H9 (cell line): ENCODE measurements around the gene CHIT1. TPM values are rescaled to one million over a fixed set of nuclear protein-coding genes. Genes with fewer than 3 reads are reported as not detected.

ENCODE experiments used
- DNase-seq: peaks from one replicate; pipeline ENCODE4 v3.0.0-alpha.2; 2017
- H2AFZ ChIP-seq: one replicate; pipeline ENCODE4 v1.6.1; 2013; ENCODE audit warnings: mild to moderate bottlenecking, low read length, control low read depth, moderate library complexity
- H2AK5ac ChIP-seq: 2 replicates; pipeline ENCODE4 v1.6.1; 2013; ENCODE audit warnings: low read length, control low read depth, mixed read lengths; ENCODE audit not compliant: insufficient read length
- H2BK120ac ChIP-seq: one replicate; pipeline ENCODE4 v1.6.1; 2013; ENCODE audit warnings: low read depth, mild to moderate bottlenecking, low read length, control low read depth, inconsistent platforms; ENCODE audit not compliant: poor library complexity, severe bottlenecking
- H2BK12ac ChIP-seq: 2 replicates; pipeline ENCODE4 v1.6.1; 2013; ENCODE audit warnings: low read length, control low read depth, mixed read lengths, low read depth; ENCODE audit not compliant: insufficient read length
- H2BK15ac ChIP-seq: 2 replicates; pipeline ENCODE4 v1.6.1; 2013; ENCODE audit warnings: low read depth, low read length, control low read depth
- H2BK20ac ChIP-seq: one replicate; pipeline ENCODE4 v1.6.1; 2013; ENCODE audit warnings: low read depth, mild to moderate bottlenecking, low read length, control low read depth, inconsistent platforms; ENCODE audit not compliant: poor library complexity, severe bottlenecking
- H2BK5ac ChIP-seq: 2 replicates; pipeline ENCODE4 v1.6.1; 2013; ENCODE audit warnings: low read length, control low read depth, mixed read lengths; ENCODE audit not compliant: insufficient read length
- H3K14ac ChIP-seq: 2 replicates; pipeline ENCODE4 v1.6.1; 2013; ENCODE audit warnings: low read length, control low read depth; ENCODE audit not compliant: insufficient read depth
- H3K18ac ChIP-seq: 2 replicates; pipeline ENCODE4 v1.6.1; 2013; ENCODE audit warnings: low read depth, mild to moderate bottlenecking, mixed read lengths, low read length, control low read depth; ENCODE audit not compliant: insufficient read length
- H3K23ac ChIP-seq: 2 replicates; pipeline ENCODE4 v1.6.1; 2013; ENCODE audit warnings: low read length, control low read depth, mixed read lengths, low read depth; ENCODE audit not compliant: insufficient read length
- H3K23me2 ChIP-seq: 2 replicates; pipeline ENCODE4 v1.6.1; 2013; ENCODE audit warnings: low read depth, mild to moderate bottlenecking, mixed read lengths, low read length, control low read depth; ENCODE audit not compliant: insufficient read length, poor library complexity, severe bottlenecking
- H3K27ac ChIP-seq: 2 replicates; pipeline ENCODE4 v1.5.1; 2013; ENCODE audit warnings: low read length, control low read depth, mixed read lengths, low read depth; ENCODE audit not compliant: insufficient read length
- H3K27me3 ChIP-seq: 2 replicates; pipeline ENCODE4 v1.6.1; 2013; ENCODE audit warnings: low read length, control low read depth, inconsistent platforms; ENCODE audit not compliant: insufficient read depth
- H3K4ac ChIP-seq: 2 replicates; pipeline ENCODE4 v1.6.1; 2013; ENCODE audit warnings: low read depth, mild to moderate bottlenecking, control low read depth, inconsistent platforms, low read length, moderate library complexity
- H3K4me1 ChIP-seq: 2 replicates; pipeline ENCODE4 v1.6.1; 2013; ENCODE audit warnings: low read length, control low read depth, inconsistent platforms; ENCODE audit not compliant: insufficient read depth
- H3K4me2 ChIP-seq: 2 replicates; pipeline ENCODE4 v1.6.1; 2013; ENCODE audit warnings: low read length, control low read depth, mixed read lengths; ENCODE audit not compliant: insufficient read length, insufficient read depth
- H3K56ac ChIP-seq: 2 replicates; pipeline ENCODE4 v1.6.1; 2013; ENCODE audit warnings: low read depth, mild to moderate bottlenecking, mixed read lengths, low read length, control low read depth; ENCODE audit not compliant: insufficient read length
- H3K79me1 ChIP-seq: 2 replicates; pipeline ENCODE4 v1.6.1; 2013; ENCODE audit warnings: low read depth, mild to moderate bottlenecking, moderate library complexity, low read length, control low read depth, inconsistent platforms; ENCODE audit not compliant: insufficient read depth, poor library complexity, severe bottlenecking
- H3K79me2 ChIP-seq: 2 replicates; pipeline ENCODE4 v1.6.1; 2013; ENCODE audit warnings: low read length, control low read depth, inconsistent platforms; ENCODE audit not compliant: insufficient read depth
- H3K9ac ChIP-seq: 2 replicates; pipeline ENCODE4 v1.6.1; 2013; ENCODE audit warnings: low read length, control low read depth, mixed read lengths; ENCODE audit not compliant: insufficient read length; ENCODE audit errors: extremely low read depth
- H3K9me3 ChIP-seq: one replicate; pipeline ENCODE4 v1.6.1; 2013; ENCODE audit warnings: low read depth, low read length, inconsistent platforms; ENCODE audit not compliant: control insufficient read depth
- H3T11ph ChIP-seq: one replicate; pipeline ENCODE4 v1.6.1; 2013; ENCODE audit warnings: mild to moderate bottlenecking, low read length, control low read depth, inconsistent platforms
- H4K20me1 ChIP-seq: one replicate; pipeline ENCODE4 v1.6.1; 2013; ENCODE audit not compliant: control insufficient read depth, insufficient read length, insufficient read depth
- H4K5ac ChIP-seq: 2 replicates; pipeline ENCODE4 v1.6.1; 2013; ENCODE audit warnings: low read depth, mild to moderate bottlenecking, mixed read lengths, low read length, control low read depth; ENCODE audit not compliant: insufficient read length
- H4K8ac ChIP-seq: replicated peaks from 2 replicates; pipeline ENCODE4 v1.6.1; 2013; ENCODE audit warnings: low read length, control low read depth, mixed read lengths, low read depth; ENCODE audit not compliant: insufficient read length
- H4K91ac ChIP-seq: 2 replicates; pipeline ENCODE4 v1.6.1; 2013; ENCODE audit warnings: low read depth, mild to moderate bottlenecking, moderate library complexity, mixed read lengths, low read length, control low read depth; ENCODE audit not compliant: insufficient read length
- H3K27ac Mint-ChIP-seq, 3 experiments: 2 replicates in 2 of 3; 3 replicates in 1 of 3; pipeline ENCODE4 v1.8.0; 2020 to 2021; ENCODE audit warnings: mixed read lengths in 3 of 3, mild to moderate bottlenecking in 1 of 3, moderate library complexity in 1 of 3
- H3K27me3 Mint-ChIP-seq: 2 replicates; pipeline ENCODE4 v1.8.0; 2021; ENCODE audit warnings: low read depth, mild to moderate bottlenecking, moderate library complexity, mixed read lengths
- H3K36me3 Mint-ChIP-seq, 3 experiments: 2 replicates in 2 of 3; 3 replicates in 1 of 3; pipeline ENCODE4 v1.8.0; 2020 to 2021; ENCODE audit warnings: low read depth in 3 of 3, mixed read lengths in 3 of 3; ENCODE audit not compliant: insufficient read depth in 1 of 3
- H3K4me1 Mint-ChIP-seq, 2 experiments: 2 replicates each; pipeline ENCODE4 v1.8.0; 2020; ENCODE audit warnings: mixed read lengths in 2 of 2
- H3K4me3 Mint-ChIP-seq, 2 experiments: 2 replicates in 1 of 2; 3 replicates in 1 of 2; pipeline ENCODE4 v1.8.0; 2020 to 2021; ENCODE audit warnings: mild to moderate bottlenecking in 2 of 2, mixed read lengths in 2 of 2, moderate library complexity in 1 of 2
- H3K9me3 Mint-ChIP-seq, 2 experiments: 2 replicates in 1 of 2; 3 replicates in 1 of 2; pipeline ENCODE4 v1.8.0; 2020; ENCODE audit warnings: mild to moderate bottlenecking in 2 of 2, mixed read lengths in 2 of 2, moderate library complexity in 1 of 2
- CTCF ChIP-seq: fragments of 200-600 bp; sonication (generic); conservative IDR thresholded peaks from 3 replicates; pipeline ENCODE4 v1.8.0; 2021; ENCODE audit warnings: antibody characterized with exemption, mild to moderate bottlenecking
- WGBS: extraction: QIAGEN DNeasy Blood & Tissue Kit; methylation state at CpG from one replicate; pipeline ENCODE4 v1.1.7; 2013; ENCODE audit warnings: missing lambda C conversion rate, low lambda C conversion rate, mixed read lengths; ENCODE audit not compliant: insufficient read length; ENCODE audit errors: extremely low coverage; 5-methylcytosine and 5-hydroxymethylcytosine counted together
- total RNA-seq: library from RNA; stranded (reverse); gene quantifications from 2 replicates; pipeline ENCODE4 v1.2.1, GENCODE V29; 2021

CHIT1 gene
- total RNA-seq, 1 experiment from 2014 or later = not detected

GRCh38 chr1:203179667-203180005 is 49.8 kb downstream of the CHIT1 start:
- H2BK12ac ChIP-seq = no peak overlapping the region
- no peak overlapping the region for H3K9ac ChIP-seq
- H3K4me2 ChIP-seq = no peak overlapping the region
- no peaks in the 10 kb centered on the region for H3K79me2 ChIP-seq
- H2BK20ac ChIP-seq = no peak overlapping the region
- H3K27me3 ChIP-seq = no peaks in the 10 kb centered on the region
- H2BK5ac ChIP-seq = no peak overlapping the region
- H2BK120ac ChIP-seq = no peak overlapping the region
- peaks cover 20 to 34% of the 10 kb centered on the region in 2 experiments for H3K4me1 Mint-ChIP-seq
- no peak overlapping the region for H3K27ac Mint-ChIP-seq
- H3T11ph ChIP-seq = no peak overlapping the region
- no peak overlapping the region for H4K5ac ChIP-seq
- H3K27me3 Mint-ChIP-seq = peaks cover 1% of the 10 kb centered on the region
- no peak overlapping the region for H2AFZ ChIP-seq
- H2AK5ac ChIP-seq = no peak overlapping the region
- no peaks in the 10 kb centered on the region for H3K79me1 ChIP-seq
- no peak overlapping the region for H3K4ac ChIP-seq
- H3K9me3 Mint-ChIP-seq = no peaks in the 10 kb centered on the region
- H4K91ac ChIP-seq = no peak overlapping the region
- no peaks in the 10 kb centered on the region for H3K23me2 ChIP-seq
- no peak overlapping the region for H3K14ac ChIP-seq
- TF ChIP-seq CTCF = no peak
- H4K20me1 ChIP-seq = no peaks in the 10 kb centered on the region
- H3K36me3 Mint-ChIP-seq = no peaks in the 10 kb centered on the region
- WGBS = no CpG with 5 or more reads among the region's 10 CpGs
- H3K27ac ChIP-seq = no peak overlapping the region
- H3K23ac ChIP-seq = no peak overlapping the region
- no peak overlapping the region for H2BK15ac ChIP-seq
- H3K18ac ChIP-seq = no peak overlapping the region
- no peaks in the 10 kb centered on the region for H3K4me1 ChIP-seq
- H3K4me3 Mint-ChIP-seq = no peak overlapping the region
- no peak for DNase-seq
- no peak overlapping the region for H4K8ac ChIP-seq
- H3K9me3 ChIP-seq = no peaks in the 10 kb centered on the region
- H3K56ac ChIP-seq = no peak overlapping the region
